SK-N-SH treated with all-trans-retinoic acid at 6 μM for 48 hours (cell line): ENCODE data around the gene ATP13A2.

ENCODE experiments used
- ATAC-seq: fragments of 200-7000 bp; cut with Tn5 transposase; 3 replicates; pipeline ENCODE4 v1.9.1; 2020; ENCODE audit warnings: mild to moderate bottlenecking, moderate library complexity
- ARNTL ChIP-seq: fragments of 450-650 bp; formaldehyde crosslinking; IDR thresholded peaks from 2 replicates; pipeline ENCODE4 v1.5.0; 2020; ENCODE audit warnings: low read depth, mild to moderate bottlenecking, moderate library complexity, borderline replicate concordance
- BACH2 ChIP-seq: fragments of 250-450 bp; sonication (Bioruptor Pico); IDR thresholded peaks from 2 replicates; pipeline ENCODE4 v1.9.0; 2021; ENCODE audit warnings: mild to moderate bottlenecking, borderline replicate concordance
- CREB5 ChIP-seq: fragments of 250-450 bp; sonication (Bioruptor Pico); IDR thresholded peaks from 2 replicates; pipeline ENCODE4 v1.5.1; 2020; ENCODE audit warnings: low read depth, mild to moderate bottlenecking, moderate library complexity
- CSRNP3 ChIP-seq: fragments of 250-450 bp; sonication (Bioruptor Pico); IDR thresholded peaks from 2 replicates; pipeline ENCODE4 v1.5.1; 2021; ENCODE audit warnings: mild to moderate bottlenecking, moderate library complexity
- ISL1 ChIP-seq: fragments of 250-450 bp; sonication (Bioruptor Pico); IDR thresholded peaks from 2 replicates; pipeline ENCODE4 v2.1.2; 2022; ENCODE audit warnings: mild to moderate bottlenecking, moderate library complexity
- OSR1 ChIP-seq: fragments of 250-450 bp; sonication (Bioruptor Pico); IDR thresholded peaks from 2 replicates; pipeline ENCODE4 v1.8.0; 2022; ENCODE audit warnings: moderate library complexity, mild to moderate bottlenecking, inconsistent platforms
- PATZ1 ChIP-seq: fragments of 250-450 bp; sonication (Bioruptor Pico); IDR thresholded peaks from 2 replicates; pipeline ENCODE4 v1.8.0; 2020; ENCODE audit warnings: mild to moderate bottlenecking, moderate library complexity, borderline replicate concordance
- POU6F1 ChIP-seq: fragments of 250-450 bp; sonication (Bioruptor Pico); IDR thresholded peaks from 2 replicates; pipeline ENCODE4 v1.8.0; 2021; ENCODE audit warnings: low read depth, mild to moderate bottlenecking, moderate library complexity, borderline replicate concordance
- PPARA ChIP-seq: fragments of 250-450 bp; sonication (Bioruptor Pico); IDR thresholded peaks from 2 replicates; pipeline ENCODE4 v1.5.0; 2020; ENCODE audit warnings: mild to moderate bottlenecking, borderline replicate concordance
- RARB ChIP-seq: fragments of 250-450 bp; sonication (Bioruptor Pico); IDR thresholded peaks from 2 replicates; pipeline ENCODE4 v1.8.0; 2021; ENCODE audit warnings: mild to moderate bottlenecking, moderate library complexity
- SNAI2 ChIP-seq: fragments of 250-450 bp; sonication (Bioruptor Pico); IDR thresholded peaks from 2 replicates; pipeline ENCODE4 v1.5.0; 2020; ENCODE audit warnings: mild to moderate bottlenecking, moderate library complexity
- TCF4 ChIP-seq: fragments of 250-450 bp; sonication (Bioruptor Pico); IDR thresholded peaks from 2 replicates; pipeline ENCODE4 v1.8.0; 2021; ENCODE audit warnings: mild to moderate bottlenecking, moderate library complexity, borderline replicate concordance
- TOX ChIP-seq: fragments of 250-450 bp; sonication (Bioruptor Pico); IDR thresholded peaks from 2 replicates; pipeline ENCODE4 v1.8.0; 2021; ENCODE audit warnings: mild to moderate bottlenecking, moderate library complexity, borderline replicate concordance
- TSHZ2 ChIP-seq: fragments of 250-450 bp; sonication (Bioruptor Pico); IDR thresholded peaks from 2 replicates; pipeline ENCODE4 v1.5.0; 2020; ENCODE audit warnings: mild to moderate bottlenecking, moderate library complexity
- ZC3H10 ChIP-seq: fragments of 250-450 bp; sonication (Bioruptor Pico); IDR thresholded peaks from 2 replicates; pipeline ENCODE4 v1.5.1; 2021; ENCODE audit warnings: mild to moderate bottlenecking, moderate library complexity
- ZFP3 ChIP-seq: fragments of 250-450 bp; sonication (Bioruptor Pico); IDR thresholded peaks from 2 replicates; pipeline ENCODE4 v1.5.0; 2020; ENCODE audit warnings: mild to moderate bottlenecking, moderate library complexity
- ZFP30 ChIP-seq: fragments of 450-650 bp; formaldehyde crosslinking; IDR thresholded peaks from 2 replicates; pipeline ENCODE4 v1.5.0; 2022; ENCODE audit warnings: mild to moderate bottlenecking, moderate library complexity
- ZNF565 ChIP-seq: fragments of 450-650 bp; formaldehyde crosslinking; conservative IDR thresholded peaks from 2 replicates; pipeline ENCODE4 v1.5.0; 2020; ENCODE audit warnings: low read depth, mild to moderate bottlenecking, moderate library complexity
- ZNF70 ChIP-seq: fragments of 450-650 bp; formaldehyde crosslinking; IDR thresholded peaks from 2 replicates; pipeline ENCODE4 v1.5.0; 2020; ENCODE audit warnings: mild to moderate bottlenecking, moderate library complexity
- ZNF8 ChIP-seq: fragments of 450-650 bp; formaldehyde crosslinking; IDR thresholded peaks from 2 replicates; pipeline ENCODE4 v1.5.0; 2020; ENCODE audit warnings: mild to moderate bottlenecking, moderate library complexity

ATP13A2 gene

GRCh38 chr1:17017435-17017834, 5.7 kb upstream of the ATP13A2 start:
- ATAC-seq: no peak
- no peak for TF ChIP-seq SNAI2 (CRISPR knock-in tag)
- no peak for TF ChIP-seq ZNF8
- no peak for TF ChIP-seq OSR1 (CRISPR knock-in tag)
- no peak for TF ChIP-seq ZFP3 (CRISPR knock-in tag)
- TF ChIP-seq ZNF565 (CRISPR knock-in tag): no peak
- TF ChIP-seq POU6F1 (CRISPR knock-in tag): no peak
- TF ChIP-seq PATZ1: no peak
- no peak for TF ChIP-seq ISL1 (CRISPR knock-in tag)
- TF ChIP-seq BACH2: no peak
- no peak for TF ChIP-seq TOX (CRISPR knock-in tag)
- TF ChIP-seq RARB (CRISPR knock-in tag): no peak
- TF ChIP-seq PPARA (CRISPR knock-in tag): no peak
- no peak for TF ChIP-seq ARNTL
- no peak for TF ChIP-seq TCF4 (CRISPR knock-in tag)
- no peak for TF ChIP-seq TSHZ2 (CRISPR knock-in tag)
- TF ChIP-seq CSRNP3 (CRISPR knock-in tag): no peak

- ATAC-seq: no peak
- TF ChIP-seq ZC3H10 (no peak), CREB5 (no peak)
- TF ChIP-seq, all 23 proteins: peak for 0
Observed at GRCh38 chr1:17016317-17016661, 4.6 kb upstream of the ATP13A2 start.

- ATAC-seq: no peak
- TF ChIP-seq ZNF565 (CRISPR knock-in tag) (no peak), TCF4 (CRISPR knock-in tag) (no peak), ZNF70 (no peak), ZFP3 (CRISPR knock-in tag) (no peak), TOX (CRISPR knock-in tag) (no peak), ZNF8 (no peak), RARB (CRISPR knock-in tag) (no peak), PATZ1 (no peak), ARNTL (no peak), OSR1 (CRISPR knock-in tag) (no peak), TSHZ2 (CRISPR knock-in tag) (no peak), POU6F1 (CRISPR knock-in tag) (no peak), ZFP30 (CRISPR knock-in tag) (no peak)
Observed at GRCh38 chr1:17014671-17015567, 3.2 kb upstream of the ATP13A2 start.
